Left ventricle myocardium superior (tissue), 1 donor: ENCODE data around the gene DDAH1. TPM values are rescaled to one million over a fixed set of nuclear protein-coding genes. Genes with fewer than 3 reads are reported as not detected.

Experiments
- ATAC-seq: fragments of 200-7000 bp; cut with Tn5 transposase; one replicate; pipeline ENCODE4 v1.9.1; 2020; ENCODE audit warnings: mild to moderate bottlenecking, moderate library complexity
- DNase-seq: peaks from one replicate; pipeline ENCODE4 v3.0.0-alpha.2; 2020
- intact Hi-C: fragments of 100-400 bp; cut with micrococcal nuclease; formaldehyde crosslinking; loops from one replicate; pipeline ENCODE4 v1.11.0; 2022
- total RNA-seq: library from RNA; stranded (reverse); fragmentation: NEBNext Ultra II Directional; extraction: Animal tissue kit (Norgen Biotek cat#: 25700); gene quantifications from one replicate; pipeline ENCODE4 v1.2.1, GENCODE V29; 2021
- donor health status: DM: no; HTN: yes; CAD: no; lungs with severe emphysema.

DDAH1 gene
- total RNA-seq, 1 donor from 2014 or later, result 4.1 TPM

DNA sequence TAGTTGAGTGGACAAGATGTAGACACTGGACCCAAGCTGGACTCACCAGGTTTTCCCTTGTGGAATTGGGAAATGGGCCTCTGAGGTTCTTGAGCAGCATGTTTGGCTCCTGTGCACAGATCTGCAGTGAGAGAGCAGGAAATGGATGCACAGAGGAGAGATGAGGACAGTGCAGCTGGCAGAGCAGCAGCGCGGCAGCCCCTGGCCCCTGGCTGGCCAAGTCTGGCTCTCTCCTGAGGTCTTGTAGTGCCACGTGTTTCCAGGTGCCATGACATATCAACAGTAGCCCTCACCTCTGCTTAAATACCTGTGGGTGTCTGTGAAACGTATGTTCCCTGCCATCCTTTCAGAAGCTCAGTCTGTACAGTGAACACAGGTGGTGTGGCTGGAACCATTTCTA, 169.3 kb downstream of the DDAH1 start:
- ATAC-seq, result no peak
- no peak for DNase-seq
- intact Hi-C loops, result no loop called here

DNA sequence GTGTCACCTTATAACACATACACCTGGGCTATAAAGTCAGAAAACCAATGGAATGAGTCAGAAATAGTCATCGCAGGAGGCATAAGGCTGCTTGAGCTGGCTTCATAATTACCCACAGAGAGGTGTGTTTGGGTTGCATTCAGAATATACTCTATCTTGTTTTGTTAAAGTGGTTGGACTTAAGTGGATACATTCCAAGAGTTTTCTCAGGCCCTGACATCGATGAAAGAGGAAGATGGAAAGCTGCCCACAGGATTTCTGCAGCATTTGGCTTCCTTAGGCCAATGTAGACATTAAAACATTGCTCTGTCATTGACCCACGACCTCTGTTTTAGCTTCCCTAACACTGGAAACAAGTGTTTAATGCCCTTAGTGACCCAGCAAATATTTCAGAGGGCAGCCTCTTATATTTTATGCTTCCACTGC, 169.9 kb downstream of the DDAH1 start:
- intact Hi-C loops, result no loop called here
- ATAC-seq (no peak), DNase-seq (no peak)

DNA sequence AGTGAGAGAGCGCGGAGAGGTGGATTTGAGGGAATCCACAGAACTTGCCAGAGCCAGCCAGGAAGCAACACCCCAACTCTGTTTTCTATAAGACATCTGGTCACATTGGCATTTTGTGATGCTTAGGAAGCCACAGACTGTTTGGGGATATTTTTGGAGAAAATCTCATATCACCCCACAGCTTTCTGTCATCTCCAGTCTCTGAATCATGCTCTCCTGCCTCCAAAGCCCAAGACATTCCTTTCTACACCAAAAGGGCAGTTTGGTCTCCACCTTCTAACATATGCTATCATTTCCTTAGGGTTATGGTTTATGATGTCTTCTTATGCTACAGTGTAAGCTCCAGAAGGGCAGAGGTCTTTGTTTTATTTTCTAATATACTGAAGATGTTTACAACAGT, 174.1 kb downstream of the DDAH1 start:
- intact Hi-C loops, result no loop called here
- ATAC-seq, result no peak
- no peak for DNase-seq

DNA sequence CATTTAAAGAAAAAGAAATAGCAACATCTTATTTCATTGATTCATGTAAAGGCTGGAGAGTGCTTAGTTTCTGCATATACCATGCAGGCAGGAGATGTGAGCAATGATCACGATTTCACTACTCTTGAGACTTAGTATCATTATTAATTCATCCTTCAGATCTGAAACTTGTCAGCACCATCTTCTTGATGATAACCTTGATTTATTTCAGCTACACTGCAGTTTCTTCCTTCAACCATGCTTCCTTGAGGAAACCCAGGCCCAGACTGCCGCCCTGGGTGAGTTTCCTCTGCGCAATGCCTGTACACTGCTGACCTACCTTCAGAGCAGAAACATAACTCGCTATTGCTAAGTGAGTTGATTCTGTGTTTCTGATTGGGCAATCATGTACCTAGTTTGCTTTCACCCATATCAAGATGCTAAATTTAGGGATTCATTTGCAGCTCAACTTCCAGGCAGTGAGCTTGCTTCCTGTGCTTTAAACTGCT, 175.1 kb downstream of the DDAH1 start:
- peak; percentile 78 for ATAC-seq
- intact Hi-C loops, result no loop called here
- no peak for DNase-seq

DNA sequence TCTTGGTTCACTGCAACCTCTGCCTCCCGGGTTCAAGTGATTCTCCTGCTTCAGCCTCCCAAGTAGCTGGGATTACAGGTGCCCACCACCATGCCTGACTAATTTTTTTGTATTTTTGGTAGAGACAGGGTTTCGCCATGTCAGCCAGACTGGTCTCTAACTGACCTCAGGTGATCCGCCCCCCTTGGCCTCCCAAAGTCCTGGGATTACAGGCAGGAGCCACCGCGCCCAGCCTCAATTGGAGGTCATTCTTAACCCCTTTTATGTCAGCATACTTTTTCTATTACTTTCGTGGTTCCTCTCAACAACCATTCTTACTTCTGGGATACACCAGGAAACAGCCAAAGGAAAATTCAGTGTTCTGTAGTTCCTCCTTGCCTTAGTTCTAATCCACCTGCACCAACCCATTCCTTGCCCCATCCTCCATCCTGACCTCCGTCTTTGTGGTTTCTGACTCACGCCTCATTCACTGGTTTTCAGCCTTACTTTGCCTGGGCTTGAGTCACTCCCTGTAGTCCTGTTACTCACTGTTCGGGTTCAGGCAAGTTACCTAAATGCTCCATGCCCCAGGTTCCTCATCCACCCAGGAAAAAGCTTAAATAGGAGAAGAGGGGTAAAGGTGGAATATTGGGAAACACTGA, 175.6 kb downstream of the DDAH1 start:
- ATAC-seq (no peak), DNase-seq (no peak)
- intact Hi-C loops, result no loop called here

DNA sequence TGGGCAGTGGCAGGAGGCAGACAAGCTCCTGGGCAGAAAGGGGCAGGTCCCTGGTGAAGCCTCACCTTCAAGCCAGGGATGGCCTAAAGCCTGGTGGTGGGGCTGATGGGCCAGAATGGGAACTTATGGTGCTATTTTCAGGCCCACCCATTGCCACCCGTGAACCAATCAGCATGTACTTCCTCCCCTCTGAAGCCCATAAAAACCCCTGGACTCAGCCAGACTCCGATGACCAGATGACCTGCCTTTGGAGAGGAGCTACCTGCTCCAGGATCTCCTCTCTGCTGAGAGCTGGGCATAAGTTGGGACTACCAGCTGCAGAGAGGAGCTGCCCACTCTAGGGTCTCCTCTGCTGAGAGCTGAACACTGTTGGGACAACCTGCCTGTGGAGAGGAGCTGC, 180.8 kb downstream of the DDAH1 start:
- no peak for DNase-seq
- ATAC-seq, result no peak
- intact Hi-C loops, result no loop called here

DNA sequence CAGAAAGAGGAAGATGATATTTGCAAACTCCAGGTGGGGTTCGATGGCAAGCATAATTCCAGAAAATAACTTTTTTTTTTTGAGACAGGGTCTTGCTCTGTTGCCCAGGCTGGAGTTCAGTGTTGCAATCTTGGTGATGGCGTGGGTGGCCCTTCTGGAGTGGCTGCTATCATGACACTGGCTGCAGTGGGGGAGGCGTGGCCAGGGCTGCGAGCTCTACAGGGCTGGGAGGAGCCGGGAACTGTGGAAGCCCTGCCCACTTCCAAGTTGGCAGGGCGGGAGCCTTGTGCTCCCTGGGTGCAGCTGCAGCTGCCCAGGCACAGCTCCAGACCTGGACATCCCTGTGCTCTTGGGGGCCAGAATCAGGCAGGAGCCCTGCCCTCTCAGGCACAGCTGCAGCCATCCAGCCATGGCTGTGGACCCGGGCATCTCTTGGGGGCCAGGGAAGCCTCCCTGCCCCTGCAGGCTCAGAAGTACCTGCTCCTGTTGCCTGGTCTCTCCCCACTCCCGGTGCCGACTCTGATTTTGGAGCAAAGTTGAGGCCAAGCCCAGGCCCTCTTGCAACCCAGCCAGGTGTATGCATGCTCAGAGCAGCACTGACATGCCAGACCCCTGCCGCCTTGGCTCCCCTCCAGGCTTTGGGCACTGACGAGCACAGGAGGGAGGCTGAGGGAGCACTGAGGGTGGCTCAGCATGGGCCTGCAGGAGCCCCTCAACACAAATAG, 181.3 kb downstream of the DDAH1 start:
- ATAC-seq (peak; percentile 74), DNase-seq (peak; percentile 50)
- intact Hi-C loops, result no loop called here

DNA sequence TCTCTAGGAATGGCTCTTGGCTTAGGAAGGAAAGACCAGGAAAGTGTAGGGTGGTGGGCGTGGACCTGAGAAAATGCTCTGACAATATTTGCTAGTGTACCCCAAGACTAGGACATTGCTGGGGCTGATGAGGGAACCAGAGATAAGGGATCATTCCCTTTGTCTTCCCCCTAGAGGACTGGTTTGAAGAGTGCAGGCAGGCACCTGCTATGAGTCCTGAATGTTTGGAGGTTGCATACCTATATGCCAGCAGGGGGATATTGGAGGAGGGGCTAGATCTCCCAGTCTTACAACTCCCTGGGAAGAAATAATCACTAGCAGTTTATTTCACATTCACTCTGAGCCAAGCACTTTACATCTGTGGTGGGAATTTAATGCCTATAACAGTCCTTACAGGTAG, 182.5 kb downstream of the DDAH1 start:
- ATAC-seq, result no peak
- intact Hi-C loops, result no loop called here
- no peak for DNase-seq

DNA sequence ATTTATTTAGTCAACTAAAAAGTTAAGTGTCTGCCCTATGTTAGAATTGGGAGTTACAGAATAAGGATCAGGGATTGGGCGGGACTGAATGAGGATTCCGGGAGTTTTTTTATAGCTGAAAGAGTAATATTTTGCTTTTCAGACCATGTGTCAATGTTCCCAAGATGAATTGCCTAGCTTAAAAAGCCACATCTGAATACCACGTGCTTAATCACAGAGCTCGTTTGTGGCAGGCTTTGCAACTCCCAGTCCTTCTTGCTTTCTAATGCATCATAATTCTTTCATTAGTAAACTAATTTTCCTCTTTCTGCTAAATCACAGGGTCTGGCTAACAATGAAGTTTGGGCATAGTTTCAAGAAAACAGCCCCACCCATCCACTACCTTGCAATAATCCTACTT, 184.3 kb downstream of the DDAH1 start:
- intact Hi-C loops, result no loop called here
- ATAC-seq, result no peak
- no peak for DNase-seq

DNA sequence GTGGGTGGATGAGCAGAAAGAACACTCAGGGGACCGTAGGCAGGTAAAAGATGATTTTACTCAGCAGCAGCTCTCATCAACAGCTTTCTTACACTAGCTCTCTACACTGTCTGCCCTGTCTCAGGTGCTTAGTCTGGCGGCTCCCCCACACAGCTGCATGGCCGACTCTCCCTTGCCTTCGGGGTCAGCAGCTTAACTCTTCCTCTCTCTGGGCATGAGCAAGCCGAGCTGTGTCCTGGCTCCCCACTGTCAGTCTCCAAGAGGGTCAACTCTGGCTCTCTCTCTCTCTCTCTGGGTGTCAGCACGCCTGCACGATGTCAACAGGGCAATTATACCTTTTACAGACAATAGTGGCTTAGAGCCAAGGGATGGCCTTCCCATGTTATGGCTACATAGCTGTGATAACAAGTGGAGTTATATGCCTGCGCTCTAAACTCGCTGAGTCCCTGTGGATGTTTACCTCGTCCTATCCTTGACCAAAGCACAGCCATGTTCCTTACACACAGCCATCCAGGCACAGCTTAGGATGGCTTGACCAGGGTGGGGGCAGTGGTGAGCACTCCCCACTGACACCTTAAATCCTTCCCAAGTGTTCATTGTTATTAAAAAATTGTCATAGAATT, 185.4 kb downstream of the DDAH1 start:
- no peak for ATAC-seq
- DNase-seq, result no peak
- intact Hi-C loops, result no loop called here

DNA sequence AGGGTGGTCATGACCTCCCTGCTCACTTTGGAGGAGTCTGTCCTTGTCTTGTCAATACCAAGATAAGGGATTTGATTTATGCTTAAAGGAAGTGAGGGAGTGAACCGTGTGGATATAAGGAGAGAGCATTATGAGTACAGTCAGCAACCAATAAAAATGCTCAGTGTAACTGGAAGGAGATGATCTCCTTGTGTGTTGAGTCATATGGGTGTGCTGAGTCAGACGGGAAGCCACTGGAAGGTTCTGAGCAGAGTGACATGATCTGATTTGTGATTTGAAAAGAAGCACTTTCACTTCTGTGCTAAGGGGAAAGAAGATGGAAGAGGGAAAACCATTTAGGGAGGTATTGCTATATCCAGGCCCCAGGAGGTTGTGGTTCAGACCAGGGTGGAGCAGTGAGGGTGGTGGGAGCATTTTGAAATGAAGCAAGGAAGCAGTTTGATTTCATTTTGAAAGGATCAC, 186.1 kb downstream of the DDAH1 start:
- DNase-seq, result no peak
- ATAC-seq, result no peak
- intact Hi-C loops, result no loop called here

DNA sequence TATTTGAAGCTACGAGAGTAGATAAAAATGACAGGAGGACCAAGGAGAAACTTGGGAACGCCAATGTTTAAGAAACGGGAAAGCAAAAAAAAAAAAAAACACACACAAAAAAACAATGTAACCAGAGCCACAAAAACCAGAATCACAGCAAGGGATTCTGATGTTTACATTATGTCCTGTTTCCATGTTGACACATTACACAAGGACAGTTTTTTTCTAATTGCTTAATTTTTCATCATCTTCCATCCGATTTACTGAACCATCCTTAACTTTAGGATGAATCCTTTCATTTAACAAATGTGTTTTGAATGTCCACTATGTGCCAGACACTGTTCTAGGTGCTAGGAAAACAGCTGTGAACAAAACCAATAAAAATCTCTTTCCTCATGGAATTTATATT, 187.2 kb downstream of the DDAH1 start:
- intact Hi-C loops, result no loop called here
- ATAC-seq, result no peak
- no peak for DNase-seq

DNA sequence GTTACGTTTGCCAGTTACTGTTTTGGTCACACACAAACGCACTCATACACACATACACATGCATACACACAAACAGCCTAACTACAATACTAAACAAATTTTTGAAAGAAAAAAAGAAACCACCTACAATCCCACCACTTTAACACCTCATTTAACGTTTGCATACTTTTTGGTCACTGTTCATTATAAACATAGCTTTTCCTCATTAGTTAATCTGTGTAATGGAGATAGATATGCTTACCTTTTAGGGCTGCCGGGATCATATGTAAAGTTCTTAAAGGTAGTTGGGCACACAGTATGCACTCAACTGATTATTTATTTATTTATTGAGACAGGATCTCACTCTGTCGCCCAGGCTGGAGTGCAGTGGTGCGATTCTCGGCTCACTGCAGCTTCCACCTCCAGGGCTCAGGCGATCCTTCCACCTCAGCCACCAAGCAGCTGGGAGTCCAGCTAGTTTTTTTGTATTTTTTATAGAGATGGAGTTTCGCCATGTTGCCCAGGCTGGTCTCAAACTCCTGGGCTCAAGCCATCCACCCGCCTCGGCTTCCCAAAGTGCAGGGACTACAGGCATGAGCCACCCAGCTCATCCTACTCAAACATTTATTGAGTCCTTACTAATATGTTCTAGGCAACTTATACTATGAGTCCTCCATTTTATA, 187.8 kb downstream of the DDAH1 start:
- intact Hi-C loops, result no loop called here
- ATAC-seq, result no peak
- DNase-seq, result no peak

DNA sequence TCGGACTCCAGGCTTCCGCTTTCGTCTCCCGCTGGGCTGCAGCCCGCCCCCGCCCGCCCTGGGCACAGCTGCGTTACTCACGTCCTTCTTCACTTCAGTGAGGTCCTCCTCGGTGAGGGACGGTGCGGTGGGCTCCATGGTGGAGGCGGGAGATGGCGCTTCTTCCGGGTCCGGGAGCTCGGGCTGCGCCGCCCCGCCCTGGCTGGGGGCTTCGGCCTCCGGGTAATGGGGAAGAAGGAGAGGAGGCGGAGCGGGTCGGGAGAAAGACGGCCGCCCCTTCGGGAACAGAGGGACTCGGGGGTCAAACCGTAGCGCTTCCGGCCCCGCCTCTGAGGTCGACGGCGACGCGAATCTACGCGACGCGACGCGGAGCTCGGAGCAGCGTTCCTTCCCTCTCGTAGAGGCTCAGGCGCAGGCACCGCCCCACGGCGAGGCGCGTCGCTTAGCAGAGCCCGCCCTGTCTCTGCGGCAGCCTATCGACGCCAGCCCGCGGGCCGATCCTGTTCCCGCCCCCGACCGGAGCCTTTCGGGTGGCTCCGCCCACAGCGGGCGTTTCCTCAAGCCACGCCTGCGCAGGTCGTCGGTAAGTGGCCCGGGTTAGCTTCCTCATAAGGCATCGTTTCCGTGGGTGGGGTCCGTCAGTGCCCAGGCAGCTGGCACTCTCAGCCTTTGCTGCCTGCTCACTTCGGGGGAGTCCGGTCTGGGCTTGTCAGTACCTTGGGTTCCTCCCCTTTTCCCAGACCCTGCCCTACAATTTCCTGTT, 188.6 kb downstream of the DDAH1 start, which contains the start of gene BCL10:
TSS of gene BCL10 (minus strand) at position 418 of the 763 bp plus-strand sequence. CDS start at position 138, 280 bp downstream.
- ATAC-seq, result peak; percentile 99
- DNase-seq, result peak; percentile 100
- intact Hi-C loops, result no loop called here

DNA sequence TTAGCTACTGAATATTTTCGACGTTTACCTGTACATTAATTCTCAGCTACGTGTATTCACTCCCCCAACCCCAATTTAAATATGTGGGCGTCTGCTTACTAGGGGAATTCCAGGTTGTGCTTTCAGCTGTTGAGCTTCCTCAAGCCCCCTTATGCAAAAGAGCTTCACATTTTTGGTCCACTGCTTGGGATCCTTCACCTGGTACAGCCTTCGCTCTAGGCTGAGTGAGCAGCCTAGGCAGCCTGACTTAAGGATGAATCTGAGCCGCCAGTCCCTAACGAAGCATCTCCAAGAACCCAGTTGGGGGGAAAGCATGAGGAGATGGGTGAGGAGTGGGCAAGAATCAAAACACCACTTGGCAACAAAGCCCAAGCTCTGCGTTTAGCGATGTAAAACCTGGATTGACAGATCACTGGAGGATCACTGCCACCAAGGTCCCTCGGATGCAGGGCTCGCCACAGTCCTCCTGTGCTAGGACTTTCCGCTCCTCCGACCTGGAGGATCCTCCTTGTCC, 189.2 kb downstream of the DDAH1 start:
- DNase-seq (no peak), ATAC-seq (no peak)
- intact Hi-C loops, result no loop called here

DNA sequence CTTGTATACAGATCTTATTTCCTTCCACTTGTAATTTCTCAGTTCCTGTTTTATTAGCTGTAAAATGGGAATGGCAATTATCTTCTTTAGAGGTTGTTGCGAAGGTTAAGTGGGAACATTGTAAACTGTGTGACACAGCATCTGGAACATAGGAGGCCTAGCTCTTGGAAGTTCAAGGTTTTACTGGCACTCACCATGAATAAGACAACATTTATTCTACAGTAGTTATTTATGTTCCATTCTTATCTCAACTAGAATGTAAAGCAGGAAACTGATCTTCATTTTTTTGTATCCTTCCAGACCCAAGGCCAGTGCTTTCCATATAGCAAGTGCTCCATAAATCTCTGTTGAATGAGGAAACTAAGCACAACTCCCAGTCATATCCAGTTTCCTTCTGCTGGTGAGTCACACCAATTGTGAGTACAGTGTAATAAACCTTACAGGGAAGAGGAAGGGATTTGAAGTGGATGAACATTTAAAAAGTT, 189.9 kb downstream of the DDAH1 start:
- no peak for ATAC-seq
- intact Hi-C loops, result no loop called here
- DNase-seq, result no peak

DNA sequence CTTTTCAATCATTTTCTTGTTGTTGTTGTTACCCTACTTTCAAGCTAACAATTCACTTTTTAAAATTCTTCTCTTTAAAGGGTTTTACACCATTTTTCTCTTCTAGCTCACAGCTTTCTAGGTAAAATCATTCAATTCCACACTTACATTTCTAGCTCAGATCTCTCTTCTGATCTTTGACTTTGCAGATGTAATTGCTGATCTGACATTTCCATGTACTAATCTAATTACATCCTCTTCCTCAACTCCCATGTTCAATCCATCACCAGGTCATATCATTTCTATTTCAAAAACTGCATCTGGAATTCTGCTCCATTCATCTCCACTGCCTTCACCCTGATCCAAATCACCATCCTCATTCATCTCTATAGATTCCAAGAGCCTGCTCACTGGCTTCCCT, 191.6 kb downstream of the DDAH1 start:
- intact Hi-C loops, result no loop called here
- no peak for DNase-seq

DNA sequence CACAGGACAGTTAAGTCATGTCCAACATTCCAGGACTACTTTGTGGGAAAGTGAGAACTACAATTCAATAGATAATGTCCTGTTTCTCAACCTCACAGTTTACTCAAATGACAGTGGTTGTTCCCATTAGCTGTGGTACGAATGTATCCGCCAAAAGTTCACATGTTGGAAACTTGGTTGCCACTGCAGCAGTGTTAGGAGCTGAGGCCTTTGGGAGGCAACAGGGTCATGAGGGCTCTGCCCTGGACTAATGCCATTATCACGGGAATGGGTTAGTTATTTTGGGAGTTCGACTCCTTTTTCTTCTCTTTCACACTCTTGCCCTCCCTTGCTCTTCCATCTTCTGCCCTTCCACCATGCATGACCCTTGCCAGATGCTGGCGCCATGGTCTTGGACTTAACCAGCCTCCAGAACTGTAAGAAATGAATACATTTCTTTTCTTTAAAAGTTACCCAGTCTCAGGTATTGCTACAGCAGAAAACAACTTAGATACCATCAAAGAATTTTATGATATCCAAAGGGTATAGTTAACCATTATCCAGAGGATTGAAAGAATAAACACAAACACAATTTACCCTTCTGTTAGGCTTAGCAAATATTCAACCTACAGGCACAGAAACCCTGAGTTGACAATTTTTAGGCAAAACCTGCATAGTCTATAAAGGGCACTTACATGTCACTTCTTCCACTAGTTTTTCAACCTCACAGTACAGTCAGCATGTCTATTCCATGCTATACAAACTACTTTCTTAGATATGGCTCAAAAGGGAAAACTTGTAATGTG, 196.0 kb downstream of the DDAH1 start:
- intact Hi-C loops, result no loop called here
- DNase-seq (no peak), ATAC-seq (peak; percentile 17)

More for the DNA sequence above, 191.6 kb downstream of the DDAH1 start:
- no peak for ATAC-seq
